Effector CD4-positive, alpha-beta T cell (primary cell): ENCODE results near the gene GLIS1.

Source experiments
- DNase-seq: peaks from one replicate; pipeline ENCODE4 v3.0.0-alpha.2; 2020

GLIS1 gene

DNA sequence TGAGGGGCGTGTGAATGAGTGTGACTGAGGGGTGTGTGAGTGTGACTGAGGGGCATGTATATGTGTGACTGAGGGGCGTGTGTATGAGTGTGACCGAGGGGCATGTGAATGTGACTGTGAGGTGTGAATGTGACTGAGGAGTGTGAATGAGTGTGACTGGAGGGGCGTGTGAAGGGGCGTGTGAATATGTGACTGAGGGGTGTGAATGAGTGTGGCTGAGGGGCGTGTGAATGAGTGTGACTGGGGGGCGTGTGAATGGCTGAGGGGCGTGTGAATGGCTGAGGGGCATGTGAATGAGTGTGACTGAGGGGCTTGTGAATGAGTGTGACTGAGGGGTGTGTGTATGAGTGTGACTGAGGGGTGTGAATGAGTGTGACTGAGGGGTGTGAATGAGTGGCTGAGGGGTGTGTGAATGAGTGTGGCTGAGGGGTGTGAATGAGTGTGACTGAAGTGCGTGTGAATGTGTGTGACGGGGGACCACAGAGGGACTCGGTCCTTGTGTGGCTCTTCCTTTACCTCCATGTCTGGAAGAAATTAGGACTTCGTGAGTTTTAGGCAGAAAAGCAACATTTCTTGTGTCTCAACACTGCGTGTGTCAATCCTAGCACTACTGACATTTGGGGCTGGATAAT, 105.8 kb downstream of the GLIS1 start:
- DNase-seq = no peak

DNA sequence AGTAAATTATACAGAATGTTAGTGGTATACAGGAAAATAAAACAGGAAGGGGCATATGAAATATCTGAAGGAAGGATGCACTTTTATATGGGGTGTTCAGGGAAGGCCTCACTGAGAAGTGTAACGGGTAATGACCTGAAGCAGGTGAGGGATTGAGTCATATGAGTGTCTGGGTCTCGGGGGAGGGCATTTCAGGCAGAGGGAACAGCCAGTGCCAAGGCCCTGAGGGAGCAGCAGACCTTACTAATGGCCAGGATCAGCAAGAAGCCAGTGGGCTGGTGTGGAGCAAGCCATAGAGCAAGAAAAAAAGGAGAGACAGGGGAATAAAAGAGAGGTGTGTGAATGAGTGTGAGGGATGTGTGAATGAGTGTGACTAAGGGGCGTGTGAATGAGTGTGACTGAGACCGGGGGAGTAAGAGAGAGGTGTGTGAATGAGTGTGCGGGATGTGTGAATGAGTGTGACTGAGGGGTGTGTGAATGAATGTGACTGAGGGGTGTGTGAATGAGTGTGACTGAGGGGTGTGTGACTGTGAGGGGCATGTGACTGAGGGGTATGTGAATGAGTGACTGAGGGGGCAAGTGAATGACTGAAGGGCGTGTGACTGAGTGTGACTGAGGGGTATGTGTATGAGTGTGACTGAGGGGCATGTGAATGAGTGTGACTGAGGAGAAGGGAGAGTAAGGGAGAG, 107.2 kb downstream of the GLIS1 start:
- no peak for DNase-seq

GRCh38 chr1:53629101-53629691, 109.8 kb downstream of the GLIS1 start:
- DNase-seq = no peak

- DNase-seq = no peak
These were observed 110.5 kb downstream of the GLIS1 start for GRCh38 chr1:53628286-53628955.

- no peak for DNase-seq
These were observed 111.3 kb downstream of the GLIS1 start for GRCh38 chr1:53627666-53628065.

GRCh38 chr1:53627031-53627430, 111.9 kb downstream of the GLIS1 start:
- DNase-seq = no peak

GRCh38 chr1:53626616-53627015, 112.3 kb downstream of the GLIS1 start:
- DNase-seq = no peak

DNA sequence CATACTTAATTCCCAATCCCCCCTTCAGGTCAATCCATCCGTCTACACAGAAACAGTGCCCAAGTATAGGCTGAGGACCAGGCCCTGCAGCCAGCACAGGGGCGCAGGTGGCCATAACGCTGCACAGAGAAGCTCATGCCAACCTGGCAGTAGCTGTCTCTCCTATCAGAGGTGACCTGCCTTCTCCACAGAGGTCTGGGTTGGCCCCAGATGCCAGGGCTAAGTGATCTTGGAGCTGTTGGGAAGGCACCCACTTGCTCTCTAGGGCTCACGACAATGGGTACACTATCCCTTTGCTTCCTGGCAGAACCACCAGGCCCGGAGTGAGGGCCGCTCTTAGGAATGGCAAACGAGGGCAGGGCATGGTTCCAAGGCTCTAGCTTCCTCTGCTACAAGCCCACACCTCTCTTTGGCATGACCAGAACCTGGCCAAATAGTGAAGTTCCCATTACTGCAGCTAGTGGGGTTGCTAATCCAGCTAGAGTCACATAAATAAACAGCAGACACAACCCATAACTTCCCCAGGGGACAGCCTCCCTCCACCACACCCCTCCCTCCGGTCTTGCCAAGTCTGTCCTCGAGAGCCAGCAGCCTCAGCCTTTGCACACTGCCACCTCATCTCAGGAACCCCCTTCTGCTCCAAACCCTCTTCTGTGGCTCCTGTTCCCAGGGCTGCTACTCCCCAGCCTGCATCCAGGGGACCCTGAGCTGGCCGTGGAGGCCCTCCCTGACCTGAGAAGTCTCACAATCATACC, 113.0 kb downstream of the GLIS1 start:
- no peak for DNase-seq

DNA sequence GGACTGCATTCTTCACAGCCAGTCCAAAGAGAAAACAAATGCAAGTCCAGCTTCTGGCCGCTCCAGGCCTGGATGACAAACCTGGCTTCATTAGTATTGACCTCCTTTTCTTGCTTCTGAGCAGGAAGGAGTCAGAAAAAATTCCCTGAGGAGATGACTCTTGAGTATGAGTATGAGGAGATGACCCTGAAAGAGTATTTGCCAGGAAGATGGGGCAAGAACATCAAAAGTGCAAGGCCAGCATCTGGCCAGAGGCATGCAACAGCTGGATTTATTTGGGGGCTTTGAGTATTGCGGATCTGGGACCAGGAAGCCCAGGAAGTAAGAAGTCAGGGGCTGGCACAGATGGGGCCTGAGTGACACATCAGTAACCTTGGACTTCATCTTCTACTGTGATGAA, 113.9 kb downstream of the GLIS1 start:
- no peak for DNase-seq

- DNase-seq = no peak
These were observed 116.4 kb downstream of the GLIS1 start for GRCh38 chr1:53622531-53622930.

DNA sequence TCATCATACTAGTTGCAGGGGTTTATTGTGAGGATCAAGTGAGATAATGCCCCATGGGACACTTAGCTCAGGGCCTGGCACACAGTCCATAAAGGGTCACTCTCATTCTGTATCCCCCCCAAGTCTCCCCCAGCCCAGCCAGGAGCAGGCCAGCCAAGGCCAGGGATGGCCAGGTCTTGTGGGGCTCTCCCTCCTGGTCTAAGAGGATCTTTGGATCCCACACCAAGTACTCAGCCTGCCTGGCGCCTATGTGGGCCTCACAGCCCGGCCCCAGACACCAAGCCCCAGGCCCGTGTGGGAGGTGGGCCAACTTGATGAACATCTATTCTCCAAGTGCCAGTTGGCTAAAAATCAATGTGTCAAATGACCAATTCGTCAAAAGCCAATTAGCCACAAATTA, 117.8 kb downstream of the GLIS1 start:
- no peak for DNase-seq

GRCh38 chr1:53620061-53620855, 118.7 kb downstream of the GLIS1 start:
- DNase-seq = no peak

DNA sequence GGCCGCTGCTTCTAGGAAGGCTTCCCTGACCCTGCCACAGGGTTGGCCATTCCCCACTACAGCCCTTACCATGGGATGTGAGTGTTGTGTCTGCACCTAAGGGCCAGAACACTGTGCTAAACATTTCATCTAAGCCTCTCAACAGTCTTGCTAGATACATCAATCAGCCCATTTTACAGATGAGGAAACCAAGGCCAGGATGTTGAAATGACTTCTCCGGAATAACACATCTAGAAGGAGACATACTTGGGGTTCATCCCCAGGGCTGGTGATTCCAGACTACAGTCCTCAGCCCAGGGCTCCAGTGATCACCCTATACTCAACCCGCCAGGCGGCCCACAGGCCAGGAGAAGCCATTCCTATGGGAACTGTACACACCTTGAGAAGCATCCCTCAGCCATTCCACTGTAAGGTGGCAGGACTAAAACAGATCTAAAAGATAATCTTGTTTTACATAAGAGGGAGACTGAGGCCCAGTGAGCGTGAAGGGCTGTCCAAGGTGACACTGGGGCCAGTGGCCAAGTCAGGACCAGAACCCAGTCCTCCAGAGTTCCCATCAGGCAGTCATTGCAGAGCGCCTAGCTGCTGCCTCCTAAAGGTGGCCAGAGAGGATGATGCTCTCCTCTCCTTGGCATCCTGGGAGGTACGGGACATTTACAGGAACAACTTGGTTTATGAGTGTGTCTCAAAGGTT, 119.5 kb downstream of the GLIS1 start:
- no peak for DNase-seq

DNA sequence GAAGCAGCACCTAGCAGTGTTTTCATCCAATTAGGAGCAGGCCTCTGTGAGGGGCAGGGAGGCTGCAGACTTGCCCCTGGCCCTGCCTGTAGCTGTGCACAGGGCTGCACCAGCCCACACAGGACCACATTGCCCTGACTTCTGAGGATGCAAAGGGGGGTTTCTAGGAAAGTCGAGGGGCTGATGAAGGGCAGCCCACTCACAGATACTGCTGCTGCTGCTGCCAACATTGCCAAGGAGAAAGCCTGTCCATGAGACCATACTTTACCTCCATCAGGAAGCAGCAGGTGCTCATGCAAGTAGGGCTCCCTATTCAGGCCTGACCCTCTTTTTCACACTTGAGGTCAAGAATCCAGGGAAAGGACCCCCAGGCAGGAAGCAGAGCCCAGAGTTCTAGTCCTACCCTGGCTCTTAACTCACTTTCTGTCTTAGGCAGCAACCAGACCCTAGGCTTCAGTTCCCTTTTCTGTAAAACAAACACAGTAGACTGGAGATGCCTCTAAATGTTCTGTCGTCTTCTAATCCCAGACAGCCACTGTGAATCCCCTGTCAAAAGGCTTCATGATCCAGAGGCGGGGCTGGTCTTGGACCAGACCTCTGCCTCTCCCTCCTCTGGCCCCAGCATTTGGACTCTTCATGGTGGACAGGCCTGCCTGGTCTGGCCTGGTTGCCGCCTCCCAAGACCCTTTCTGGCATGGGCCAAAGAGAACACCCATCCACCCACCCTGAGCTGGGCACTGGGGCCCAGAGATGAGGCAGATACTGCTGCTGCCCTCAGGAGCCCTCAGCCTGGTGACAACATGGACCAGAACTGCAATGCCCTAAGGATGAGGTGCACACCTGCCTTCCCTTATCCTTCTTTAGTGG, 120.2 kb downstream of the GLIS1 start:
- DNase-seq = no peak

DNA sequence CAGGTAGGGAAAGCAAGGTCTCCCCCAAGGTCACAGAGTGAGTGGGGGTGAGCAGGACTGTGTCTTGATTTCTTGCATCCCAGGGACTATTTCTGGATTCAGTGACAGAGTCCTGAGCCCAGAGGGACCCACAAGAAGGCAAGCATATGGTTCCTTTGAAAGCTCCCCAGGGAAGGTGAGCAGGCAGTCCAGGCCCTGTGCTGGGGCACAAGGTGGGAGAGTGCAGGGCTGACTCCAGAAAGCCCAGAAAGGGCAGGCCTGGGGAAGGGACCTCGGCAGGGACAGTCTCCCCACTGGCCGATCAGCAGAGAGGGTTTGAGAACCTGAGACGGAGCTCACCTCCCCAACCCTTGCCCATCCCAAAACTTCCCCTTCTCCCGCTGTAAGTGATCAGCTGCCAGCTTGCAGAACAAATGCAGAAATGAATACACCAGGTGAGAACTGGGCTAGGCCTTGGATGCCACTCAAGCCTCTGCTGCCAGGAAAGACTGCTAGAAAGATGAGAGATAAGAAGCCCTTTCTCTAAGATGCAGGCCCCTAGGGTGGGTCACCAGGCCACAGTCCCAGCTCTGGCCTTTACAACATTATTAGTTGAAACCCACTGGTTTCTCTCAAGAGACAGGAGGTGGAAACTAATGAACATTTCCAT, 121.0 kb downstream of the GLIS1 start:
- no peak for DNase-seq

GRCh38 chr1:53617382-53617781, 121.6 kb downstream of the GLIS1 start:
- no peak for DNase-seq

- no peak for DNase-seq
These were observed 122.0 kb downstream of the GLIS1 start for GRCh38 chr1:53616927-53617326.

DNA sequence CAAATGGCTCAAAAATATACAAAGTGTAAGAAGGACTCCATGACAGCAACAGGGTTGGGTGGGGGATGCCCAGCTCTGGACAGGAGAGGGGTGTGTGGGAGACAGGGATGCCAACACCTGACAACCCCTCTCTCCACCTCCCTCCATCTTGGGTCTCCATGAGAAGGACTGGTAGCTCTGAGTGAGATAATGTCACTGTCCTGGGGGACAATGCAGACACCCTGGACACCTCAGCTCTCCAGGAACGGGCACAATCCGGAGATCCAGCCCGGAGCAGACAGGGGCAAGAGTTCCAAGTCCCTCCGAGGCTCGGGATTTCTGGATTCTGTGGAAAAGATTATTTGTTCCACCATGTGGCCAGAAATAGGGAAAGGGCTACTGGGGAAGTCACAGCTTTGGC, 122.5 kb downstream of the GLIS1 start:
- DNase-seq = no peak

DNA sequence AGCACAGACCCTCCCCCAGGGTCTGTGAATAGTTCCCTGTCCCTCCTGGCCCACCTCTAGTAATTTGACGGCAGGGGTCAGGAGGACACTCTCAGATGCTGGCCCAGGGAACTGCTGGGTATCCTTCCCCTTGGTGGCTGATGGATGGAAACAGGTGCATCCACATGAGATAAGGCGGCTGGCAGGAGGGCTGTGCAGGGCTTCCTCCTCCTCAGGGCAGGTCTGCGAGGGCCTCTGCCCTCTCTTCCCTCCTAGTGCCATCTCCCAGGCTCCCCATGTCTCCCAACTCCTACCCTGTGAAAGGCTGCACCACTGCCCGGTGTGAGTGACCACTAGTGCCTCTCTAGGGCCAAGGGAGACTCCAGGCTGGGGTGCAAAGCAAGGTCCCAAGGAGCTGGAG, 123.9 kb downstream of the GLIS1 start:
- no peak for DNase-seq
